CD4-positive, alpha-beta T cell treated with Interferon gamma for 1 hour (primary cell): ENCODE data around the gene ZBTB49.
"Not testable (repeated sequence)": the region's sequence is repeated elsewhere in the genome, so short reads cannot be mapped to it uniquely, and the experiment has no call there.

Experiments used
- DNase-seq: peaks from one replicate; pipeline ENCODE4 v3.0.0-alpha.2; 2020

The ZBTB49 gene

DNA sequence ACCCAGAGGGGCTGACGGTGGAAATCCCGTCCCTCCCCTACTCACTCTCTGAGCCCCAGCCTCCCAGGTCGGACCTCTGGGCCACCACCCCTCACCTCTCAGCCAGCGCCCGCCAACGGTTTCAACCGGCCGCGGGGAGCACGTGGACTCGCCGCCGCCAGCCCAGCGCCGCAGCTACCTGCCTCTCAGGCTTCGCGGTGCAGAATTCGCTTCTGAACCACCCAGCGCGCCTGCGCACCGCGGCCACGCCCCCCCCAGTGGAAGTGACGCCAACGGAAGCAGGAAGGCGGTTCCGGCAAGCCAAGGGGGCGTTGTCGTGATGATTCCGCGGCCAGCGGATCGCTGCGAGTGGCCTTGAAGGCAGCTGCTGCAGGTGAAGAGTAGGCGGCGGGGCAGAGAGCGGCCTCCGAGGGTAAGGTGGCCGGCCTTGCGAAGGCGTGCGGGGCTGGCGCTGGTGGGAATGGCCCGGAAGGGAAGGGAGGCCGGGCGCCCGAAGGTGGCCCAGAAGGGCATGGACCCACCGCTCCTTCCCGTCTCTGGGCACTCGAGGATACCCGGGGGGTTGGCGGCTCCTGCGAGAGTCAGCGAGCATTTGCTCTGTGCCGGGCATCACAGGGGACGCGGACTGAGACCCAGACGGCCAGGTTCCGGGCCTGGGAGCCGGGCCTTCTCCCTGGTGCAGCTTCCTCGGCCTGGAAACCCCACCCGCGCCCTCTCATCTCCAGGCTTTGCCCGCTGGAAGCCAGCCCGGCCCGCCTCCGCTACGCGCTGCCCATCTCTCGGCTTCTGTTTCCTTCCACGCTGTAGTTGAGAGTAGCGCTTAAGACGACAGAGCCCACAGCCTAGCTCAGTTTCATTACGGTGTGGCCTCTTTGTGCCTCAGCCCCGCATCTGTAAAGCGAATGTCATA lies at the start of gene ZBTB49, which contains the start of gene LYAR:
Gene ZBTB49 (plus strand): TSS at position 311 of the 910 bp plus-strand sequence. CDS start 9,695 bp downstream, outside the sequence.
Gene LYAR (minus strand): TSS at position 214 of the 910 bp plus-strand sequence. CDS start 6,412 bp downstream, outside the sequence.
- peak; percentile 94 for DNase-seq

DNA sequence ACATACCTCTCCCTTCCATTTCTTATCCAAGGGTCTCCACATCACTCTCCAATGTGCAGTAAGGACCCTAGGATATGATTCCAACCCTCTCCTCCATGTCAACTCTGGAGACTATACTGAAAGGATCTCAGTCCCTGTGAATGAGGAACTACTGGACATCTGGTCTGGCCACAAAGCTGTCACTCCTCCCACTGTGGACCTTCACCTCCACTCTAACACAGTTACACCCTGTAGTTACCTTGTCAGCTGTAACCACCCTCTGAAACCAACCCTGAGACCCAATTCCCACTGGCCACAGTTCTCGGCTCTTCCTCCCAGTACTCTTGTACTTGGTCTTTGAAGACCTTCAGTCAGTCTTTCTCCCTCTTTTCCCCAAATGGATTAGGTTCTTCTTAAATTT lies 44.9 kb upstream of the ZBTB49 start:
- no peak for DNase-seq

GRCh38 chr4:4247696-4248028 lies 42.4 kb upstream of the ZBTB49 start:
- no peak for DNase-seq

- DNase-seq, result peak; percentile 91
These were observed 41.8 kb upstream of the ZBTB49 start, which contains the start of gene TMEM128 for GRCh38 chr4:4248029-4248884. TSS of gene TMEM128 (minus strand) at chr4:4248223. CDS start at chr4:4248202, 21 bp downstream.

- DNase-seq, result no peak
These were observed 41.2 kb upstream of the ZBTB49 start for GRCh38 chr4:4248885-4249203.

- DNase-seq, result not testable (repeated sequence)
These were observed 40.7 kb upstream of the ZBTB49 start for GRCh38 chr4:4249342-4249741.

- DNase-seq, result no peak
These were observed 40.2 kb upstream of the ZBTB49 start for GRCh38 chr4:4249866-4250265.

DNA sequence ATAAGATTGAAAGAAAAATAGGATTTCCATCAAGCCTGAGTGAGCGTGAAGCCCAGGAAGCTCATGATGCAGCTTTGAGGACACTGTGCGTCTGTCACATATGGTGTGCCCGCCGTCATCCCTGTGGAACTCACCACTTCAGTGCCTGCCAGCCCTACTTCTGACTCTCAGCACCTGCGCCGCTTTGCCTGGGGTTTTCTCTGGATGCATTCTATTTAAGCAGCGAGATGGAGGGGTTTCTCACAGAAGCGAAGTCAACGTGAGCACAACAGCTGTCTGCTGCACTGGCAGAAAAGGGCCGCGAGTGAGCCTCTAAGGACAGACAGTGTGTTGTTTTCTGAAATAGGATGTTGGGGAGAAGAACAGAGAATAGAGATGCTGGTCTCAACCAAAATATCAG lies 35.9 kb upstream of the ZBTB49 start:
- no peak for DNase-seq

DNA sequence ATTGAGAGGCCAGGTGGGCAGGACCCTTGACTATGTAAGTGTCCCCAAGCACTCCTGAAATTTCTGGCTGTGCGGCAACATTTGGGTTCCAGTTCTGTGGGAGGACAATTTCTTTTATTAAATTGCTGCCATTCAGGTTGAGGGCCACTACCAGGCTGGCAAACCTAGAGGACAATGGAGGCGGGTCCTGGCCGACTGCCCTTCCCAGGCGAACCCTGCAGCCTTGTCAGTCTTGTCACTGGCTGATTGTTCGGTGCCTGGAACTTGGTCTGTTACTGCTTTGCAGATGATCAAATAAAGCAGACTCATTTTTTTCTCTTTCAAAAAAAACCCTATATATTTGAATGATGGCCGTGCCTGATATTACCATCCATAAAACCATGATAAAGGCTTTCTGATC lies 35.4 kb upstream of the ZBTB49 start:
- DNase-seq, result no peak

- DNase-seq, result no peak
These were observed 33.3 kb upstream of the ZBTB49 start for GRCh38 chr4:4256799-4257198.

DNA sequence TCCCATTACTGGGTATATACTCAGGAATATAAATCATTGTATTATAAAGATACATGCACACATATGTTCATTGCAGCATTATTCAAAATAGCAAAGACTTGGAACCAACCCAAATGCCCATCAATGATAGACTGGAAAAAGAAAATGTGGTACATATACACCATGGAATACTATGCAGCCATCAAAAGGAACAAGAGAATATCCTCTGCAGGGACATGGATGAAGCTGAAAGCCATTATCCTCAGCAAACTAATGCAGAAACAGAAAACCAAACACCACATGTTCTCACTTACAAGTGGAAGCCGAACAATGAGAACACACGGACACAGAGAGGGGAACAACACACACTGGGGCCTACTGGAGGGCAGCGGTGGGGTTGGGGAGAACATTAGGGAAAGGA lies 32.3 kb upstream of the ZBTB49 start:
- DNase-seq, result not testable (repeated sequence)

DNA sequence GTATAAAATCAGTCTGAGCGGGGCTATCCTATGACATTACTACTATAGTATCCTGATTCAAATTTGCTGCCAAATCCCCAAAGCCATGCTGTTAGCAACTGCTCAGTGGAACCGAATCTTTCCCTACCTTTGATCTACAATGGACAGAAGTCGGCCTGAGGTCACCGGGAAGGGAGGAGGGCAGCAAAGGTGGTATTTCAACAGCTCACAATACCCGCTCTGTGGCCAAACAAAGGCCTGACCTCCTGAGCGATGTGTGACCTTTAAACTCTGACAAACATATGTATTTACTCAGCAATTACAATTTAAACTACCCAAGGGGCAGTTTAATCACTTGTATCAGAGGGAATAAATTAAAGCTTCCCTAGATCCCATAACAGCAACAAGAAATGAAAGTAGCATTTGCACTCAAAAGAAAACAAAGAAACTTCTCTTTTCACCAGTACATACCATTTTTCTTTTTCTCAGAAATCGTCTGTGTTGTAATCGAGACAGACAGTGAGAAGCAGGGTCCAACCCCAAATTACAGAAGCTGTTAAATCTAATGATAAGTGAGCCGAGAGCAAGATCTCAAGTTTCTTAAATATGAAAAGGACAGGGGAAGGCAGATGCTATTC lies 30.5 kb upstream of the ZBTB49 start:
- no peak for DNase-seq

DNA sequence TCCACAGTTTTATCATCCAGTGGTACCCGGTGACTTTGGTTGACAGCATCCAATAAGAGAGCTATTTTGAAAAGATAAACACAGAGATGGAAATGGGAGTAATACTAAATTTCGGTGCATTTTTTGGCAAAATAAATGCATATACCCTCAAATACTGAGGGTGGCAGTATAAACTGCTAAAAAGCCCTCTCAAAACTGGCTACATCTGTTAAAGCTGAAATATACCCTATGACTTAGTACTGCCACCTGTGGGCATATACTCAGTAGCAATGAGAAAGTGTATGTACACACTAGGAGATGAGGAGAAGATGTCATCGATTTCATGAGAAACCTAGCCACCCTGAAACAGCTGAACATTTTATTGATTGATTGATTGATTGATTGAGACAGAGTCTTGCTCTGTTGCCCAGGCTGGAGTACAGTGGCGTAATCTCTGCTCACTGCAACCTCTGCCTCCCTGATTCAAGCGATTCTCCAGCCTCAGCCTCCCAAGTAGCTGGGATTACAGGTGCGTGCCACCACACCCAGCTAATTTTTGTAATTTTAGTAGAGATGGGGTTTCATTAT lies 29.8 kb upstream of the ZBTB49 start:
- no peak for DNase-seq

DNA sequence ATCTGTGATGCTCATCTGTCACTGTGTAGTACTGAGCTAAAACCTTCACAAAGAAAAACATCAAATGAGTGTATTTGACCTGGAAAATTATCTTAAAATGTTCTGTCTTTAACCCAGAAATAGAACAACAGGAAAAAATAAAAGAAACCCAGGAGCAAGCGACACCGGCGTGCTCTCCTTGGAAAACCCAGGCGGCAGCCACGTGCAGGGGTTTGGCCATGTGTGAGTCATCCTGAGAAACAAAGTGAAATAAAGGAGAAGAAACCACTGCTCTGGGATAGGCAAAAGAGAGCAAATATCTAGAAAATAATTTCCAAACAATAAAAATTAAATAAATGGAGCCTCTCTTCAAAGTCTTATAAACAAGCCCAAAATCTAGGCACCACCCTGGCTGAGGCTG lies 22.1 kb upstream of the ZBTB49 start:
- no peak for DNase-seq

- DNase-seq, result no peak
These were observed 21.3 kb upstream of the ZBTB49 start for GRCh38 chr4:4268776-4269175.

DNA sequence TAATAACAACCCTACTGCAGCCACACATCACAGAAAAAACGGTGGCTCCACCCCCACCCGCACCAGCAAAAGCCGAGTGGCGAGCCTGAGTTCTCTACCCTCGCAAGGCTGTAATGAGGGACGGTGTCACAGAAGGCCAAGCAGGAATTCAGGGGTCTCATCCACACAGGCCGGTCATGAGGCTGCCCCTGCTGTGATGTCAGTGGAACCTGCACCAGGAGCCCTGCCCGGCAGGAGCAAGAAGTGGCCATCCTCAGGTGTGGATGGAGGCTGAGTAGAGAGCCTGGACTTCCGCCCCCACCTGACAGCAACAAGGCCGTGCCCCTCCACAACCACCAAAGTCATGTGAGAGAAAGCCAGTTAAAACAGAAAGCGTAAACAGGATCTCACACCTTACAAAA lies 20.7 kb upstream of the ZBTB49 start:
- DNase-seq, result peak; percentile 47

GRCh38 chr4:4269856-4270255 lies 20.2 kb upstream of the ZBTB49 start:
- peak; percentile 67 for DNase-seq

- DNase-seq, result no peak
These were observed 19.5 kb upstream of the ZBTB49 start for GRCh38 chr4:4270529-4270928.

- no peak for DNase-seq
These were observed 18.1 kb upstream of the ZBTB49 start for GRCh38 chr4:4271912-4272311.

DNA sequence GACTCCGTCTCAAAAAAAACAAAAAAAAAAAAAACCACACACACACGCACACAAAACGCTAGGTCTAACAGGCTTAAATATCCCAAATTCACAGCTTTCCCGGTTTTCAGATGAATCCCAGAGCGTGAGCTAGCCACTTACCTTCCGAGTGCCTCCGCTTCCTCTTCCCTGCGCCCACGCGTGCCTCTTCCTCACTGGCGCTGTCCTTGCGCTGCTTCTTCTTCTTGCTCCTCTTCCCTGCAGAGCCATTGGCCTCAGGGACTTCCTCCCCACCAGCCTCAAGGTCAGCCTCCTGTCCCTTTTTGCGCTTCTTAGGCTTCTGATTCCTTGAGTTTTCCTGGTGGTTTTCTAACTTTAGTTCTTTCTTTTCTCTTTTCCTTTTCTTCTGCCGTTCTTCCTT lies 15.8 kb upstream of the ZBTB49 start:
- no peak for DNase-seq

DNA sequence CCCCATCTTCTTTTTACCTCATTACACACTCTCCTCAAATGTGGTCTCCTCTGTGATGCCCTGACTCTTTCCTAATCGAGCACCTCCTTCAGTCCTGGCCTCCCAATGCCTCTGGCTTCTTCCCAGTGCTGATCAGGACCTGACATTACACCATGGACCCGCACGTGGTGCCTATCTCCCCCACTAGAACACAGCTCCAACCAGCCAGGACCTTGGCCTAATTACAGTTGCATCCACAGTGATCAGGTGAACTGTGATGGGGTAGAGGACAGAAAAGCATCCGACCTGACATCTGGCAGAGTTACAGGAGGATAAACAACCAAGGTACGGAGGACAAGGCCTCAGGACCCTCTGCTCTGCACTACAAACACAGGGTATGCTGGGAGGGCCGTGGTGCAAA lies 12.5 kb upstream of the ZBTB49 start:
- DNase-seq, result no peak

- DNase-seq, result no peak
These were observed 8.3 kb upstream of the ZBTB49 start for GRCh38 chr4:4281787-4282186.
